K562 (cell line): ENCODE data around the gene RPL7A. TPM values are rescaled to one million over a fixed set of nuclear protein-coding genes. Genes with fewer than 3 reads are reported as not detected.

Experiments
- E4F1 ChIP-seq: fragments of 250-450 bp; sonication (Bioruptor Pico); IDR thresholded peaks from 2 replicates; pipeline ENCODE4 v1.5.0; 2021; ENCODE audit warnings: mild to moderate bottlenecking, borderline replicate concordance
- ESRRB ChIP-seq: fragments of 250-450 bp; sonication (Bioruptor Pico); IDR thresholded peaks from 2 replicates; pipeline ENCODE4 v1.5.0; 2020; ENCODE audit warnings: mild to moderate bottlenecking, moderate library complexity, borderline replicate concordance
- GABPB2 ChIP-seq: fragments of 250-450 bp; sonication (Bioruptor Pico); conservative IDR thresholded peaks from 2 replicates; pipeline ENCODE4 v1.5.1; 2021; ENCODE audit warnings: mild to moderate bottlenecking
- NR2C1 ChIP-seq, 2 experiments: fragments of 450-650 bp; IDR thresholded peaks; 2 replicates each; pipeline ENCODE4 v1.6.1; 2017; ENCODE audit warnings: mild to moderate bottlenecking in 2 of 2, antibody characterized with exemption in 1 of 2, inconsistent platforms in 1 of 2, missing compliant biosample characterization in 1 of 2, missing genetic modification characterization in 1 of 2
- PRPF4 ChIP-seq: fragments of 200-400 bp; formaldehyde crosslinking; IDR thresholded peaks from one replicate; pipeline ENCODE4 v1.6.1; 2017; ENCODE audit warnings: low read length, low read depth, mild to moderate bottlenecking; ENCODE audit not compliant: insufficient read depth, poor library complexity, severe bottlenecking
- PYGO2 ChIP-seq: fragments of 450-650 bp; IDR thresholded peaks from 2 replicates; pipeline ENCODE4 v1.6.1; 2016; ENCODE audit warnings: mild to moderate bottlenecking, missing genetic modification characterization, moderate library complexity, missing compliant biosample characterization
- SAP30 ChIP-seq: fragments of 200-600 bp; sonication (generic); IDR thresholded peaks from 2 replicates; pipeline ENCODE4 v1.6.1; 2012; ENCODE audit warnings: borderline replicate concordance, low read depth, mild to moderate bottlenecking, moderate library complexity, low read length, control low read depth, inconsistent platforms; ENCODE audit not compliant: insufficient read depth, poor library complexity, severe bottlenecking
- SREBF1 ChIP-seq: fragments of 150-350 bp; IDR thresholded peaks from 2 replicates; pipeline ENCODE4 v1.6.1; 2014; ENCODE audit warnings: antibody characterized with exemption, low read depth, low read length, borderline replicate concordance
- ZBTB33 ChIP-seq: sonication (generic); formaldehyde crosslinking; IDR thresholded peaks from 2 replicates; pipeline ENCODE4 v1.8.1; 2023; ENCODE audit warnings: mild to moderate bottlenecking, missing genetic modification reagents
- ZFP30 ChIP-seq: fragments of 250-450 bp; sonication (Bioruptor Pico); IDR thresholded peaks from 2 replicates; pipeline ENCODE4 v1.8.0; 2022; ENCODE audit warnings: moderate library complexity, mild to moderate bottlenecking, inconsistent platforms, borderline replicate concordance
- ZNF165 ChIP-seq: fragments of 250-450 bp; sonication (Bioruptor Pico); IDR thresholded peaks from 2 replicates; pipeline ENCODE4 v1.4.0; 2020; ENCODE audit warnings: borderline replicate concordance
- ZNF512 ChIP-seq: IDR thresholded peaks from 2 replicates; pipeline ENCODE4 v1.6.1; 2016; ENCODE audit warnings: missing genetic modification characterization, missing compliant biosample characterization
- ZNF589 ChIP-seq: fragments of 200-800 bp; sonication (Bioruptor generic); IDR thresholded peaks from 2 replicates; pipeline ENCODE4 v1.6.1; 2016; ENCODE audit warnings: low read depth, missing genetic modification characterization, missing compliant biosample characterization
- ZNF592 ChIP-seq: fragments of 450-650 bp; IDR thresholded peaks from 2 replicates; pipeline ENCODE4 v1.6.1; 2017; ENCODE audit warnings: antibody characterized with exemption, mild to moderate bottlenecking
- polyA plus RNA-seq, 8 experiments: library from polyadenylated mRNA; depleted of rRNA in 4 of 8; stranded (reverse) in 5 of 8; unstranded in 3 of 8; fragments of >200 nt; fragmentation: Nextera tagmentation in 2 of 8; fragmentation: Illumina TruSeq in 1 of 8; extraction: Ambion mirVana in 2 of 8; extraction: Trizol in 1 of 8; gene quantifications; 2 replicates each; pipeline versions ENCODE4 v1.2.1 to v1.2.3, GENCODE V29; 2011 to 2014; ENCODE audit warnings: inconsistent platforms in 1 of 8, missing spikeins in 1 of 8
- total RNA-seq, 7 experiments: library from RNA; depleted of rRNA in 6 of 7; stranded (reverse); fragments of >200 nt in 6 of 7; fragmentation: Illumina TruSeq in 2 of 7; extraction: Trizol in 2 of 7; gene quantifications; 2 replicates each; pipeline versions ENCODE4 v1.2.1 to v1.2.3, GENCODE V29; 2011 to 2021; ENCODE audit warnings: low replicate concordance in 1 of 7

RPL7A gene
- total and polyA plus RNA-seq, 9 of the 15 experiments (the other 6 are each of a cell fraction or from before 2014, with no cell fraction given): 1,935 to 3,760 (median 2,652) TPM

- TF ChIP-seq ZNF512 (tag) (no peak), ZNF592 (peak; percentile 26; the same call in 1 of the 2 replicates), PYGO2 (tag) (no peak), ESRRB (no peak), NR2C1 (IDR thresholded peaks at IDR 0.05) (peak; percentile 39; the same call in 1 of the 2 replicates), NR2C1 (tag; IDR thresholded peaks at IDR 0.05) (no peak), PRPF4 (peak; percentile 77), ZBTB33 (no peak), ZFP30 (CRISPR knock-in tag) (no peak), SAP30 (peak; percentile 55), GABPB2 (CRISPR knock-in tag) (no peak), SREBF1 (no peak), E4F1 (no peak), ZNF589 (no peak), ZNF165 (CRISPR knock-in tag) (no peak)
Observed at GRCh38 chr9:133347985-133348717, at the start of gene RPL7A, which contains the start of gene MED22 (continued).
